ENCODE data around the gene MYH8.

MYH8 gene

GRCh38 chr17:10421900-10422542, at the start of gene MYH8:
Gene MYH8, minus strand, starts transcription at chr17:10421950. Its CDS starts 1,723 bp downstream, at chr17:10420227.
- DNase-seq: no peak

- no peak for DNase-seq
Measured at GRCh38 chr17:10469459-10469858, 47.7 kb upstream of the MYH8 start, which contains the start of gene MYH4. Gene MYH4, minus strand, starts transcription at chr17:10469559. Its CDS starts 2,814 bp downstream, at chr17:10466745.

GRCh38 chr17:10463402-10463801, 41.7 kb upstream of the MYH8 start:
- no peak for DNase-seq

- DNase-seq: no peak
Measured at GRCh38 chr17:10460062-10460461, 38.3 kb upstream of the MYH8 start.

GRCh38 chr17:10458701-10459100, 37.0 kb upstream of the MYH8 start:
- DNase-seq: no peak

- DNase-seq: no peak
Measured at GRCh38 chr17:10457952-10458351, 36.2 kb upstream of the MYH8 start.

GRCh38 chr17:10447026-10447931, 25.5 kb upstream of the MYH8 start:
- no peak for DNase-seq

GRCh38 chr17:10439816-10440215, 18.1 kb upstream of the MYH8 start:
- no peak for DNase-seq

- DNase-seq: no peak
Measured at GRCh38 chr17:10435096-10435495, 13.3 kb upstream of the MYH8 start.

- no peak for DNase-seq
Measured at GRCh38 chr17:10429421-10430045, 7.8 kb upstream of the MYH8 start.

- DNase-seq: no peak
Measured at GRCh38 chr17:10428781-10429180, 7.0 kb upstream of the MYH8 start.

GRCh38 chr17:10421211-10421610, 539 bp downstream of the MYH8 start:
- DNase-seq: no peak

- DNase-seq: no peak
Measured at GRCh38 chr17:10420811-10421210, 939 bp downstream of the MYH8 start.

- no peak for DNase-seq
Measured at GRCh38 chr17:10417431-10417830, 4.3 kb downstream of the MYH8 start.

- DNase-seq: no peak
Measured at GRCh38 chr17:10415161-10415560, 6.6 kb downstream of the MYH8 start.

- no peak for DNase-seq
Measured at GRCh38 chr17:10403589-10403988, 18.2 kb downstream of the MYH8 start.

GRCh38 chr17:10398352-10398751, 23.4 kb downstream of the MYH8 start:
- DNase-seq: no peak

GRCh38 chr17:10396524-10397163, 25.1 kb downstream of the MYH8 start:
- DNase-seq: no peak

GRCh38 chr17:10394201-10394887, 27.4 kb downstream of the MYH8 start:
- DNase-seq: no peak

- no peak for DNase-seq
Measured at GRCh38 chr17:10392880-10393279, 28.9 kb downstream of the MYH8 start.

- DNase-seq: no peak
Measured at GRCh38 chr17:10385871-10386270, 35.9 kb downstream of the MYH8 start.

- no peak for DNase-seq
Measured at GRCh38 chr17:10384175-10384574, 37.6 kb downstream of the MYH8 start.

Data from activated CD8-positive, alpha-beta memory T cell treated with anti-CD3 and anti-CD28 coated beads, Interleukin-2, amount 50 U/mL, for 4 hours (primary cell).